Kidney epithelial cell (primary cell): ENCODE data around the gene FCN3. TPM values are rescaled to one million over a fixed set of nuclear protein-coding genes. Genes with fewer than 3 reads are reported as not detected.
"Not testable (repeated sequence)": the region's sequence is repeated elsewhere in the genome, so short reads cannot be mapped to it uniquely, and the experiment has no call there.

Source experiments
- DNase-seq: peaks from one replicate; pipeline ENCODE4 v3.0.0-alpha.2; 2010; ENCODE audit warnings: low read depth
- H3K27me3 ChIP-seq: 2 replicates; pipeline ENCODE4 v1.6.0; 2011; ENCODE audit warnings: low read length; ENCODE audit not compliant: control insufficient read depth, insufficient read depth
- H3K36me3 ChIP-seq: 2 replicates; pipeline ENCODE4 v1.5.1; 2011; ENCODE audit warnings: low read length; ENCODE audit not compliant: control insufficient read depth, insufficient read depth
- H3K4me3 ChIP-seq: 2 replicates; pipeline ENCODE4 v1.5.1; 2011; ENCODE audit warnings: low read depth, mild to moderate bottlenecking, control low read depth, low read length
- total RNA-seq: library from RNA; depleted of rRNA; stranded (reverse); fragments of >200 nt; gene quantifications from 2 replicates; pipeline ENCODE4 v1.2.3, GENCODE V29; 2015
- TF ChIP-seq, protein P1 (sequence below): IDR thresholded peaks from 2 replicates; pipeline ENCODE4 v1.5.1; 2011; ENCODE audit warnings: mild to moderate bottlenecking, moderate library complexity, low read length, control low read depth, inconsistent platforms; ENCODE audit not compliant: insufficient read depth, poor library complexity, severe bottlenecking

FCN3 gene
- total RNA-seq, 1 donor from 2014 or later: not detected

DNA sequence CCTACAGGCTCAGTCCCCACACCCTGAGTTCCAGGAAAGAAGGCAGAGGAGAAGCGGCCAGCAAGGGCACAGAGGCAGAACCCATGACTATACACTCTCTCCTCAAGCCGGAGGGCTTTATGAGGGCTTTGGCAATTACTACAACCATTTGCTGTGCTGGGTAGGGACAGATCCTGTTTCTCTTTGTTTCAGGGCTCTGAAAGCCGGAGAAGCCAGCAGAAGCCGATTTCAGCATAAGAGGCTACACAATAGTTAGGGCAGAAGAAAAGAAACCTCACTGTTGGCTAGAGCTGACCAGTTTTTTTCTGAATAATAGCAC lies 31.7 kb upstream of the FCN3 start:
- DNase-seq: no peak
- H3K36me3 ChIP-seq: peaks cover 3% of the 10 kb centered on the region
- no peaks in the 10 kb centered on the region for H3K27me3 ChIP-seq
- TF ChIP-seq, protein P1, sequence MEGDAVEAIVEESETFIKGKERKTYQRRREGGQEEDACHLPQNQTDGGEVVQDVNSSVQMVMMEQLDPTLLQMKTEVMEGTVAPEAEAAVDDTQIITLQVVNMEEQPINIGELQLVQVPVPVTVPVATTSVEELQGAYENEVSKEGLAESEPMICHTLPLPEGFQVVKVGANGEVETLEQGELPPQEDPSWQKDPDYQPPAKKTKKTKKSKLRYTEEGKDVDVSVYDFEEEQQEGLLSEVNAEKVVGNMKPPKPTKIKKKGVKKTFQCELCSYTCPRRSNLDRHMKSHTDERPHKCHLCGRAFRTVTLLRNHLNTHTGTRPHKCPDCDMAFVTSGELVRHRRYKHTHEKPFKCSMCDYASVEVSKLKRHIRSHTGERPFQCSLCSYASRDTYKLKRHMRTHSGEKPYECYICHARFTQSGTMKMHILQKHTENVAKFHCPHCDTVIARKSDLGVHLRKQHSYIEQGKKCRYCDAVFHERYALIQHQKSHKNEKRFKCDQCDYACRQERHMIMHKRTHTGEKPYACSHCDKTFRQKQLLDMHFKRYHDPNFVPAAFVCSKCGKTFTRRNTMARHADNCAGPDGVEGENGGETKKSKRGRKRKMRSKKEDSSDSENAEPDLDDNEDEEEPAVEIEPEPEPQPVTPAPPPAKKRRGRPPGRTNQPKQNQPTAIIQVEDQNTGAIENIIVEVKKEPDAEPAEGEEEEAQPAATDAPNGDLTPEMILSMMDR: no peak
- no peak overlapping the region for H3K4me3 ChIP-seq

DNA sequence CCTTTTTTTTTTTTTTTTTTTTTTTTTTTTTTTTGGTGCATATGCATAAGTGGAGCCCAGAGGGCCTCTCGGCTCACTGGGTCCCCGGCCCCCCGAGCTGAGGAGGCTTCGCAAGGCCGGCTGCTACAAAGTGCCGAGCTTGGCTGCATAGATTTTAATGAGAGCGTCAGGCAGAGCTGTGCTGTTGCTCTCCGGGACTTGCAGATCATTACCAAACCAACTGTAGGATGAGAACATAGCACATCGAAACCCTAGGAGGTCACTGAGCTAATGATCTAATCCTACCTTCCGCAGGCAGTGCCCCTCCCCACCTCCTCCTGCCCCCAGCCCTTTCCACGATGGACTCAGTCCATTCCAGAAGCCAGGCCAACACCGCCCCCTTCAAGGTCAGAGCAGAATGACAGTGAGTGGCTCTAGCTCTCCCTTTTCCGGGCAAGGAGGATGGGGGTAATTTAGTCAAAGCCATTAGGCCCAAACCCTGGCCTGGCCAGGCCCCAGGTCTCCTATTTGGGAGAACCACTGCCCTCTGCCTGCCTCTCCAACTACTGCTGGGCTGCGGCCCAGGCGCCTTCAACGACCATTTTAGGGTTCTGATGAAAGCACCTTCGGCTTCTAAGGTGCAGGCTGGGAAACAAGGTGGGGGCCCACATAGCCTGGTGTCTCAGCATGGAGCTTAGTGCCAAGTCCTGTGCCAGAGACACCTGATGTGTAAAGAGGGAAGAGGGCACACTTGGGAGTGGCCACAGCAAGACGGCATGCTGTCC lies 31.2 kb upstream of the FCN3 start:
- not testable (repeated sequence) for H3K4me3 ChIP-seq, H3K36me3 ChIP-seq, DNase-seq, H3K27me3 ChIP-seq
- TF ChIP-seq, protein P1: peak; percentile 8

DNA sequence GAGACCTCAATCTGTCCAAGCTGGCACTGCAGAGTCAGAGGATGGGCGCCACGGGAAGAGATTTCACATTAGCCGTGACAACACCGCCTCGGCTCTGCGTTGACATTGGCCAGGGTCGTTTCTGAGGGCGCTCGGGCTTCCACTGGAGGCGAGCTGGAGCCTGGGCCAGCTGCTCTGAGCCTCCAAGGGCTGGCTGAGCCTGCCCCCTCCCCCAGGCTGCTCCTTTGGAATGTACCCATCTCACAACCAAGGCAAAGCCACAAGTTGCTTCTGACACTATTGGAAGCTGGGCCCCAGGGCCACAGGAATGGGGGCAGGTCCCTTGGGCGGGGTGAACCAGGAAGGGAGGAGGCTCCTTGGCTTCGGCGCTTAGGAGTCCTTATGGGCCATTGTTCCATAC lies 30.4 kb upstream of the FCN3 start:
- Histone ChIP-seq H3K27me3 (no peaks in the 10 kb centered on the region), H3K36me3 (peaks cover 2% of the 10 kb centered on the region), H3K4me3 (no peak overlapping the region)
- TF ChIP-seq, protein P1: no peak
- no peak for DNase-seq

DNA sequence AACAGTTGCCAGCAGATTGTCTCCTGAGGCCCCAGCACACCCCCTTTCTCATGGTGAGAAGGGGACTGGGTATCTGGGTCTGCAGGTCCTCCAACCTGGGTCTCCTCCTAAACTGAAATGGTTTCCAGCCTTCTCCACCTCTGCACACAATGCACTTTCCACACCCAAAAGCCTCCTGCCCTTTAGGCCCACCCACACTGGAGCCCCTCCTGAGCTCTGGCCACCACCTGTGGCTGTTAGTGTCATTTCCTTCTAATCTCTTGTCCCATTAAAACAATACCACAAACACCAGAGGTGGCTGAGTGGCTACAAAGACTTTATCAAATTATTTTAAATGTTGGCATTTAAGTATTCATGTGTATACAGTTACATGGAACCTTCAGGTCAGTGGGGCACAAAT lies 29.3 kb upstream of the FCN3 start:
- peaks cover 2% of the 10 kb centered on the region for H3K36me3 ChIP-seq
- TF ChIP-seq, protein P1: no peak
- peaks cover 8% of the 10 kb centered on the region for H3K27me3 ChIP-seq

DNA sequence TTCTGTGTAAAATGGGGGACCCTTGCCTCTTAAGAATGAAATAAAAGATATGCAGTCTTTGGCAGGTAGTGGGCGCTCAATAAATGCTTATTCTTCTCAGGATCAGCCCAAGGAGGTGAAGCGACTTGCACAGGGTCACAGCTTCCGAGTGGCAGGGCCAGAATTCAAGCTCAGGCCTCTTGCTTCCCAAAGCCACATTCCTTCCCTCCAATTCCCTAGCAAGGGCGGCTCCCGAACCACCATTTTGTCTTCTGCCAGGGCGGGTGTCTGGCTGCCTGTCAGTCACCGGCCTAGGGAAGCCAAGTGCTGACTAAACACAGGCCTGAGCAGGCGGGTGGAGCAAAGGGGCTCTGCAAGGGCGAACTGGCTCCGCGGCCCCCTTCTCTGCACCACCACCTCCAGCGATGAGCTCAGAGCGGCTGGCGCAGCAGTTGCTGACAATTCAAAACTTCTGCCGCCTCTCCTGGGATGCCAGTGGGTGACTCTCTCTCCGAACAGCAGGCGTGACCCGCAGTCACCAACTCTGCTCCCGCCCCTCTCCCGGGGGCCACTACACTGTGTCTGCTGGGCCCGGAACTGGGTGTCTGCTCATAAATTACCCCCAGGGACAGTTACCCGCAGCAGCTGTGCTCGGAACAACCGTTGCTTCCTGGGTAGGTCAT lies 28.6 kb upstream of the FCN3 start:
- H3K27me3 ChIP-seq: peaks cover 8% of the 10 kb centered on the region
- DNase-seq: no peak
- no peak overlapping the region for H3K4me3 ChIP-seq
- H3K36me3 ChIP-seq: no peaks in the 10 kb centered on the region
- TF ChIP-seq, protein P1: peak; percentile 43

More for the DNA sequence above, 29.3 kb upstream of the FCN3 start:
- no peak overlapping the region for H3K4me3 ChIP-seq
- DNase-seq: no peak
